Measurements from ENCODE around the gene CASKIN2.
"Not testable (repeated sequence)": the region's sequence is repeated elsewhere in the genome, so short reads cannot be mapped to it uniquely, and the experiment has no call there.

CASKIN2 gene

DNA sequence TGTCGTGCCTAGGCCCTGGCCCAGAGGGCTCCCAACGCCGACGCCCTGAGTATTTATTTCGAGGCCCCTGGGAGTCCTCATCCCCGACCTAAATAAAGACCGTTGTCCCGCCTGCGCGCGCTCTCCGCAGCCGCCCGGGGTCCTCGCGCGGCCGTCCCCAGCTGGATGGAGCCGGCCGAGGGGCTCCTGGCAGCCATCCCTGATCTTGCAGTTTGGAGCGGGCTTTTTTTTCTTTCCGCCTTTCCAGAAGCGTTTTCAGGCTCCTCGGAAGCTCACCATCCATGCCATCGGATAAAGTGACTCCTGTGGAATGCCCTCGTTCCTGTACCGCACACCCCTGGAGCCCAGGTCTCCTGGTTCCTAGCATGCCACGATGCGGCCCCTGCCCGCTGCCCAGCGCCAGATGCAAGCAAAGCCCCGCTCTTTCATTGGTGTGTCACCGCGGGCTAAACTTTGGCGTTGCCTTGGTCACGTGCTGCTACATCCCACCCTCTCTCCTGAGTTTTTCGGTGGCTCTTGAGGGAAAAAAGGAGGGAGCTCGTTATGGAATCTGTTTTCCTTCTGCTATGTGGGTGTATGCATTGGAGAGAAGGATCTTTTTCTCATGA lies 58.2 kb downstream of the CASKIN2 start:
- no peak for DNase-seq (ENCODE audit: low read depth, low spot score)

DNA sequence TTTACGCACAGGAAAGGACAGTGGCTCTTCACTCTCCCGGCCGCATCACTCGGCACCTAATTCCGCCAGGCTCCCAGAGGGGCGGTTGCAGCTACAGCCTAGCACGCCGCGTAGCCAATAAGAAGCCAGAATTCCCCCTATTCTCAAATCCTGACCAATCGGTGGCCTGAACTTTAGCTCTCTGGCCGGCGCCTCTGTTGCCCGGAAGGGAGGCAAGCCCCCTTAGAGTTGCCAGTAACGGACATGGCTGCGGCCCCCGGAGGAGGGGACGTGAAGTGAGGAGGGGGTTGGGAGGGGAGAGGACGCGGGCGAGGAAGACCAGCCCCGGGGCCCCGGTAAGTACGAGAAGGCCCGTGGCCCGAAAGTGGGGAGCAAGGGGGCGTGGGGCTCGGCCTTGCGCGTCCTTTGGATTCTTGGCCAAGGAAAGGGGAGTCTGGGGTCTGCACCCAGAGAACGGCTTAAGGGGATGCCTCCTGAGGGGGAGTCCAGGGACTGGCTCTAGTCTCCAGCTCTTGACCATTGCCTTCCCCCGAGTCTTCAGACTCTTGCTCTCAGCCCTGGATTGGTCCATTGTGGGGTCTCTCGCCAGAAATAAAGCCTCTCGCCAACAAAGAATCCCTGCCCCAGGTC lies 58.8 kb downstream of the CASKIN2 start, which contains the start of gene TMEM94:
Gene TMEM94, plus strand, starts transcription at position 219 of the 630 bp plus-strand sequence. CDS start 15,271 bp downstream, outside the sequence.
- DNase-seq (ENCODE audit: low read depth, low spot score) = peak; percentile 97
- peak within 1 kb of the TSS; percentile 97 for H3K4me3 ChIP-seq (ENCODE audit: low read length)

More for the DNA sequence above, 58.2 kb downstream of the CASKIN2 start:
- peak overlapping the region; percentile 97 for H3K4me3 ChIP-seq (ENCODE audit: low read length)

DNA sequence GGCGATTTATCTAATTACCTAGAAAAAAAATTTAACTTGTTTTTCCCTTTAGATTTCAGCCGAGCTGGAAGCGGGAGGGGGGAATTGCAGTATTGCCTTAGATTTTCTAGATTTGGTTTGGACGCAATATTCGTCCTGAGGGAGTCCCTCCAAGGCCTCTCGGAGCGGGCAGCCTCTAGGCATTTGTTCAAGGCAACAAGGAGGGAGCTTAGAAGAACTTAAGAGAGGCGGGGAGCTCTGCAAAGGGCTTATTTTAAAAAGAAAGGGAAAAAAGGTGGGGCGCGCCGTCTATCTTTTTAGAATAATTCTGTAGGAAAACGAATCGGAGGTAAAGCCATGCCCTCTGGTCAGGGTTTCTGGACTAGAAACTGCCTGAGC lies 59.3 kb downstream of the CASKIN2 start:
- peak overlapping the region; percentile 97 for H3K4me3 ChIP-seq (ENCODE audit: low read length)
- no peak for DNase-seq (ENCODE audit: low read depth, low spot score)

DNA sequence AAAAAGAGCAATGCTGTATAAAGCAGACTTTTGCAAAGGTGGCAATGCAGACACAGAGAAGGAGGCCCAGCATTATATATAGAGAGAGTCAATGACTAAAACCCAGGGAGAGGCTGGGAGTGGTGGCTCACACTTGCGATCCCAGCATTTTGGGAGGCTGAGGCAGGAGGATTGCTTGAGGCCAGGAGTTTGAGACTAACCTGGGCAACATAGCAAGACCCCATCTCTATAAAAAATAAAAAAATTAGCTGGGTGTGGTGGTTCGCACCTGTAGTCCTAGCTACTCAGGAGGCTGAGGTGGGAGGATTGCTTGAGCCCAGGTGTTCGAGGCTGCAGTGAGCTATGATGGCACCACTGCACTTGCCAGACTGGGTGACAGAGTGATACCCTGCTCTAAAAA lies 60.7 kb downstream of the CASKIN2 start:
- H3K4me3 ChIP-seq (ENCODE audit: low read length); DNase-seq (ENCODE audit: low read depth, low spot score): not testable (repeated sequence)

DNA sequence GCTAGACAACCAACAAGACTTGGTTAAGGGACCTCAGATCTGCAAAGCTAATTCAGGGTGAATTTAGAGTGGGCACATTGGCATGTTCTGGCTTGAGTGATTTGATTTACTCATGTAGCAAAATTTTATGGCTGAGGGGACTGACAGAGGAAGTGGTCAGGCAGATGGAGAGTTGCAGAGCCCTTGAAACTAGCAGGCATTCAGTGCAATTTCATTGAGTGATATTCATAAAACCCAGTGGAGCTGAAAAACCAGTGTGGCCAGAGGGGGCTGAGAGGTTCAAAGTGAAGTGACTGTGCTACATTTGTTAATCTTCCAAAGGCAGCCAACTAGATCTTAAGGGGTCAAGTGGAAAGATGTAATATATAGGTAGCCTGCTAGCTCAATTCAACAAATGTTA lies 61.1 kb downstream of the CASKIN2 start:
- no peak for DNase-seq (ENCODE audit: low read depth, low spot score)
- no peak overlapping the region for H3K4me3 ChIP-seq (ENCODE audit: low read length)

DNA sequence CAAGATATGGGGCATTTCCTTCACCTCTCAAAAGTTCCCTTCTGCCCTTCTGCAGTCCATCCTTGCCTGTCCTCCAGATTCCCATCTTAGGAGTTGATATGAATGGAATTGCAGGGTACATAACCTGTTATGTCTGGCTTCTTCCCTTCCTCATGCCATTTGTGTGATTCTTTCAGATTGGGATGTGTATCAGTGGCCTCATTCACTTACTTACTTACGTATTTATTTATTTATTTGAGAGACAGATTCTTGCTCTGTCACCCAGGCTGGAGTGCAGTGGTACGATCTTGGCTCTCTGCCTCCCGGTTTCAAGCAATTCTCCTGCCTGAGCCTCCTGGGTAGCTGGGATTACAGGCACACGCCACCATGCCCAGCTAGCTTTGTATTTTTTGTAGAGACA lies 65.1 kb downstream of the CASKIN2 start:
- DNase-seq (ENCODE audit: low read depth, low spot score) = no peak
- H3K4me3 ChIP-seq (ENCODE audit: low read length) = no peak overlapping the region

Data from Jurkat, Clone E6-1 (cell line).